ENCODE data around the gene ANTXRL. TPM values are rescaled to one million over a fixed set of nuclear protein-coding genes. Genes with fewer than 3 reads are reported as not detected.

Gene ANTXRL
- total RNA-seq, 1 donor from 2014 or later = not detected

- Histone ChIP-seq H3K4me1 (no peaks in the 10 kb centered on the region), H3K4me3 (no peak overlapping the region), H3K9me3 (no peaks in the 10 kb centered on the region), H3K27me3 (no peaks in the 10 kb centered on the region), H3K27ac (no peak overlapping the region), H3K36me3 (no peaks in the 10 kb centered on the region)
- DNase-seq (ENCODE audit: extremely low spot score in 2 of 2) = no peak
- intact Hi-C loops (cut with DNase I) = no loop called here
- TF ChIP-seq CTCF (IDR thresholded peaks at IDR 0.05) (no peak), POLR2AphosphoS5 (IDR thresholded peaks at IDR 0.05; ENCODE audit: insufficient read depth in 1 of 2, low read depth in 1 of 2) (no peak), POLR2A (IDR thresholded peaks at IDR 0.05) (no peak)
Measured at GRCh38 chr10:46291817-46292572, 5.2 kb downstream of the ANTXRL start.

- no peak for DNase-seq (ENCODE audit: extremely low spot score in 2 of 2)
- no peak overlapping the region for H3K27ac ChIP-seq
Measured at GRCh38 chr10:46292573-46293023, 5.8 kb downstream of the ANTXRL start.

GRCh38 chr10:46293228-46293627, 6.4 kb downstream of the ANTXRL start:
- Histone ChIP-seq H3K9me3 (no peaks in the 10 kb centered on the region), H3K27ac (no peak overlapping the region), H3K36me3 (no peaks in the 10 kb centered on the region), H3K4me3 (no peak overlapping the region), H3K4me1 (no peaks in the 10 kb centered on the region), H3K27me3 (no peaks in the 10 kb centered on the region)
- TF ChIP-seq POLR2AphosphoS5 (IDR thresholded peaks at IDR 0.05; ENCODE audit: insufficient read depth in 1 of 2, low read depth in 1 of 2) (no peak), POLR2A (IDR thresholded peaks at IDR 0.05) (no peak), CTCF (IDR thresholded peaks at IDR 0.05) (no peak)
- intact Hi-C loops (cut with DNase I) = no loop called here
- DNase-seq (ENCODE audit: extremely low spot score in 2 of 2) = no peak

More at GRCh38 chr10:46292573-46293023, 5.8 kb downstream of the ANTXRL start:
- H3K4me3 ChIP-seq = no peak overlapping the region
- no peak for TF ChIP-seq POLR2AphosphoS5 (IDR thresholded peaks at IDR 0.05; ENCODE audit: insufficient read depth in 1 of 2, low read depth in 1 of 2)
- TF ChIP-seq CTCF (IDR thresholded peaks at IDR 0.05) = no peak
- TF ChIP-seq POLR2A (IDR thresholded peaks at IDR 0.05) = no peak
- intact Hi-C loops (cut with DNase I) = no loop called here
- no peaks in the 10 kb centered on the region for H3K36me3 ChIP-seq
- H3K27me3 ChIP-seq = no peaks in the 10 kb centered on the region
- no peaks in the 10 kb centered on the region for H3K9me3 ChIP-seq
- no peaks in the 10 kb centered on the region for H3K4me1 ChIP-seq

GRCh38 chr10:46293832-46294640, 7.2 kb downstream of the ANTXRL start:
- no peaks in the 10 kb centered on the region for H3K4me1 ChIP-seq
- H3K27ac ChIP-seq = no peak overlapping the region
- intact Hi-C loops (cut with DNase I) = no loop called here
- DNase-seq (ENCODE audit: extremely low spot score in 2 of 2) = no peak
- no peaks in the 10 kb centered on the region for H3K9me3 ChIP-seq
- no peak overlapping the region for H3K4me3 ChIP-seq
- TF ChIP-seq CTCF (IDR thresholded peaks at IDR 0.05) (no peak), POLR2AphosphoS5 (IDR thresholded peaks at IDR 0.05; ENCODE audit: insufficient read depth in 1 of 2, low read depth in 1 of 2) (no peak), POLR2A (IDR thresholded peaks at IDR 0.05) (no peak)
- H3K36me3 ChIP-seq = no peaks in the 10 kb centered on the region
- no peaks in the 10 kb centered on the region for H3K27me3 ChIP-seq

Data from vagina (tissue), 2 donors.